Liver (tissue), 9 donors: ENCODE results near the gene DGCR6L. TPM values are rescaled to one million over a fixed set of nuclear protein-coding genes. Genes with fewer than 3 reads are reported as not detected.
"Not testable (repeated sequence)": the region's sequence is repeated elsewhere in the genome, so short reads cannot be mapped to it uniquely, and the experiment has no call there.

Experiments
- DNase-seq: peaks from one replicate; pipeline ENCODE4 v3.0.0-alpha.2; 2017; ENCODE audit warnings: low spot score
- H3K27ac ChIP-seq, 2 donors: one replicate each; pipeline ENCODE4 v1.7.0; 2013; ENCODE audit warnings: inconsistent platforms in 2 of 2, low read length in 2 of 2, control low read depth in 1 of 2, low read depth in 1 of 2, mild to moderate bottlenecking in 1 of 2
- H3K27me3 ChIP-seq, 4 donors: one replicate each; pipeline versions ENCODE4 v1.6.1 to v1.7.0; 2013; ENCODE audit warnings: low read length in 3 of 4, inconsistent platforms in 1 of 4, mild to moderate bottlenecking in 1 of 4, moderate library complexity in 1 of 4; ENCODE audit not compliant: control insufficient read depth in 4 of 4, insufficient read depth in 4 of 4
- H3K36me3 ChIP-seq, 4 donors: one replicate each; pipeline versions ENCODE4 v1.6.1 to v1.7.0; 2013; ENCODE audit warnings: low read length in 3 of 4, mild to moderate bottlenecking in 3 of 4, low read depth in 1 of 4, moderate library complexity in 1 of 4; ENCODE audit not compliant: control insufficient read depth in 4 of 4, insufficient read depth in 3 of 4
- H3K4me1 ChIP-seq, 4 donors: one replicate each; pipeline versions ENCODE4 v1.6.1 to v1.7.0; 2013; ENCODE audit warnings: low read length in 3 of 4, mild to moderate bottlenecking in 3 of 4, moderate library complexity in 1 of 4; ENCODE audit not compliant: control insufficient read depth in 4 of 4, insufficient read depth in 4 of 4
- H3K4me3 ChIP-seq, 3 donors: one replicate each; pipeline versions ENCODE4 v1.6.1 to v1.7.0; 2013; ENCODE audit warnings: low read length in 3 of 3, control low read depth in 1 of 3, low read depth in 1 of 3, mild to moderate bottlenecking in 1 of 3
- H3K9ac ChIP-seq, 2 donors: one replicate each; pipeline ENCODE4 v1.7.0; 2013; ENCODE audit warnings: low read length in 2 of 2, mild to moderate bottlenecking in 2 of 2, moderate library complexity in 2 of 2, control low read depth in 1 of 2, low read depth in 1 of 2
- H3K9me3 ChIP-seq, 4 donors: one replicate each; pipeline versions ENCODE4 v1.6.1 to v1.7.0; 2013; ENCODE audit warnings: low read length in 3 of 4; ENCODE audit not compliant: control insufficient read depth in 4 of 4
- EGR1 ChIP-seq, 2 donors: IDR thresholded peaks; 2 replicates each; pipeline ENCODE4 v1.6.1; 2016 to 2018; ENCODE audit warnings: antibody characterized with exemption in 2 of 2, low read depth in 2 of 2
- FOXA1 ChIP-seq: IDR thresholded peaks from 2 replicates; pipeline ENCODE4 v1.6.1; 2016; ENCODE audit warnings: antibody characterized with exemption
- FOXA2 ChIP-seq: IDR thresholded peaks from 2 replicates; pipeline ENCODE4 v1.6.1; 2016; ENCODE audit warnings: antibody characterized with exemption
- GABPA ChIP-seq, 2 donors: IDR thresholded peaks in 1 of 2; conservative IDR thresholded peaks in 1 of 2; 2 replicates each; pipeline ENCODE4 v1.6.1; 2016; ENCODE audit warnings: antibody characterized with exemption in 2 of 2, mild to moderate bottlenecking in 1 of 2, moderate library complexity in 1 of 2
- HNF4A ChIP-seq, 2 donors: conservative IDR thresholded peaks; 2 replicates each; pipeline ENCODE4 v1.6.1; 2016; ENCODE audit warnings: antibody characterized with exemption in 2 of 2, mild to moderate bottlenecking in 2 of 2
- JUND ChIP-seq, 2 donors: IDR thresholded peaks; 2 replicates each; pipeline ENCODE4 v1.6.1; 2016; ENCODE audit warnings: antibody characterized with exemption in 2 of 2
- MAX ChIP-seq: IDR thresholded peaks from 2 replicates; pipeline ENCODE4 v1.6.1; 2016; ENCODE audit warnings: antibody characterized with exemption
- NR2F2 ChIP-seq: IDR thresholded peaks from 2 replicates; pipeline ENCODE4 v1.6.1; 2016; ENCODE audit warnings: antibody characterized with exemption
- RAD21 ChIP-seq, 2 donors: IDR thresholded peaks; 2 replicates each; pipeline ENCODE4 v1.6.1; 2016; ENCODE audit warnings: antibody characterized with exemption in 2 of 2, mild to moderate bottlenecking in 2 of 2
- REST ChIP-seq: IDR thresholded peaks from 2 replicates; pipeline ENCODE4 v1.6.1; 2016; ENCODE audit warnings: antibody characterized with exemption, mild to moderate bottlenecking
- RXRA ChIP-seq, 2 donors: IDR thresholded peaks; 2 replicates each; pipeline ENCODE4 v1.6.1; 2017 to 2018; ENCODE audit warnings: antibody characterized with exemption in 2 of 2, mild to moderate bottlenecking in 1 of 2
- SP1 ChIP-seq: IDR thresholded peaks from 2 replicates; pipeline ENCODE4 v1.6.1; 2018; ENCODE audit warnings: antibody characterized with exemption, mild to moderate bottlenecking
- TAF1 ChIP-seq: conservative IDR thresholded peaks from 2 replicates; pipeline ENCODE4 v1.6.1; 2016; ENCODE audit warnings: antibody characterized with exemption, mild to moderate bottlenecking
- YY1 ChIP-seq: IDR thresholded peaks from 2 replicates; pipeline ENCODE4 v1.6.1; 2016; ENCODE audit warnings: antibody characterized with exemption, mild to moderate bottlenecking
- ZBTB33 ChIP-seq: IDR thresholded peaks from 2 replicates; pipeline ENCODE4 v1.6.1; 2016; ENCODE audit warnings: antibody characterized with exemption
- WGBS: extraction: QIAGEN DNeasy Blood & Tissue Kit; methylation state at CpG from one replicate; pipeline ENCODE4 v1.1.7; 2013; 5-methylcytosine and 5-hydroxymethylcytosine counted together
- polyA plus RNA-seq, 2 donors: library from polyadenylated mRNA; stranded (reverse) in 1 of 2; unstranded in 1 of 2; fragments of 200-250 nt in 1 of 2; fragments of >200 nt in 1 of 2; fragmentation: Nextera tagmentation in 1 of 2; extraction: Ambion mirVana in 1 of 2; gene quantifications; one replicate each; pipeline versions ENCODE4 v1.2.1 to v1.2.3, GENCODE V29; 2013 to 2015
- total RNA-seq, 2 donors: library from RNA; depleted of rRNA; stranded (reverse); fragments of >200 nt; gene quantifications; one replicate each; pipeline ENCODE4 v1.2.3, GENCODE V29; 2014
- donor health status: healthy.
- donor health status: healthy.
- donor health status: healthy.
- donor health status: healthy.
- donor health status: healthy.

Gene DGCR6L
- total RNA-seq (10 to 100 TPM; 40.7 to 58.8 TPM), polyA plus RNA-seq (100 to 1,000 TPM in 1 of 2 donors, 10 to 100 TPM in 1; 88.2 to 105 TPM)

GRCh38 chr22:20319745-20320658 is at the start of gene DGCR6L:
TSS of gene DGCR6L (minus strand) at chr22:20320060. CDS start at chr22:20319988, 72 bp downstream.
- Histone ChIP-seq H3K27ac (peak within 1 kb of the TSS; percentile 57 to 82), H3K9me3 (no peaks in the 10 kb centered on the region), H3K27me3 (no peaks in the 10 kb centered on the region), H3K4me3 (peak within 1 kb of the TSS; percentile 69 to 96 (median 89)), H3K9ac (peak within 1 kb of the TSS; percentile 71 to 79), H3K36me3 (peaks cover 0 to 1% (median 0%) of the 10 kb centered on the region in 4 donors), H3K4me1 (peaks cover 16 to 51% (median 45%) of the 10 kb centered on the region in 4 donors)
- DNase-seq, result peak; percentile 94
- under 1% methylated on average over 98 of the region's 98 CpGs for WGBS
- TF ChIP-seq MAX (no peak), ZBTB33 (no peak), RAD21 (IDR thresholded peaks at IDR 0.05) (peak in 1 of 2 donors; percentile 24), EGR1 (IDR thresholded peaks at IDR 0.05; ENCODE audit: low read depth in 2 of 2) (no peak), HNF4A (conservative IDR thresholded peaks at IDR 0.05) (no peak), REST (no peak), FOXA1 (no peak), RXRA (IDR thresholded peaks at IDR 0.05) (no peak), YY1 (peak; percentile 58), FOXA2 (no peak), NR2F2 (no peak), JUND (IDR thresholded peaks at IDR 0.05) (no peak), TAF1 (no peak), SP1 (peak; percentile 28), GABPA (IDR thresholded peaks at IDR 0.05 in 1 of 2, conservative IDR thresholded peaks at IDR 0.05 in 1 of 2) (peak in 1 of 2 donors; percentile 39)

- H3K27ac ChIP-seq, H3K9me3 ChIP-seq, H3K27me3 ChIP-seq, H3K36me3 ChIP-seq, H3K4me1 ChIP-seq, H3K9ac ChIP-seq, H3K4me3 ChIP-seq, DNase-seq: not testable (repeated sequence)
- WGBS, result 91% methylated on average over 9 of the region's 9 CpGs
These were observed 49.0 kb upstream of the DGCR6L start for GRCh38 chr22:20368875-20369274.

- H3K9ac ChIP-seq, H3K36me3 ChIP-seq, DNase-seq, H3K27me3 ChIP-seq, H3K27ac ChIP-seq, H3K9me3 ChIP-seq, H3K4me3 ChIP-seq, H3K4me1 ChIP-seq: not testable (repeated sequence)
- 80% methylated on average over 9 of the region's 9 CpGs for WGBS
These were observed 47.0 kb upstream of the DGCR6L start for GRCh38 chr22:20366841-20367240.

GRCh38 chr22:20364335-20365260 is 44.7 kb upstream of the DGCR6L start:
- WGBS, result 76% methylated on average over 11 of the region's 11 CpGs
- H3K9ac ChIP-seq, H3K9me3 ChIP-seq: not testable (repeated sequence)

More at GRCh38 chr22:20364335-20365260, 44.7 kb upstream of the DGCR6L start:
- not testable (repeated sequence) for H3K4me3 ChIP-seq, H3K27me3 ChIP-seq, H3K4me1 ChIP-seq, DNase-seq, H3K36me3 ChIP-seq, H3K27ac ChIP-seq
